Ovary (tissue), 3 donors: ENCODE data around the gene CCR4.
"Not testable (repeated sequence)": the region's sequence is repeated elsewhere in the genome, so short reads cannot be mapped to it uniquely, and the experiment has no call there.

Experiments used
- CTCF ChIP-seq, 3 donors: fragments of 450-650 bp in 2 of 3; fragments of 200-600 bp in 1 of 3; IDR thresholded peaks; one replicate each; pipeline versions ENCODE4 v1.5.1 to v1.8.0; 2016 to 2022; ENCODE audit warnings: antibody characterized with exemption in 3 of 3, mild to moderate bottlenecking in 1 of 3
- POLR2A ChIP-seq: fragments of 450-650 bp; IDR thresholded peaks from one replicate; pipeline ENCODE4 v1.6.1; 2017; ENCODE audit warnings: antibody characterized with exemption, mild to moderate bottlenecking, moderate library complexity
- donor health status: DM: no; HTN: no; CAD: no.

DNA sequence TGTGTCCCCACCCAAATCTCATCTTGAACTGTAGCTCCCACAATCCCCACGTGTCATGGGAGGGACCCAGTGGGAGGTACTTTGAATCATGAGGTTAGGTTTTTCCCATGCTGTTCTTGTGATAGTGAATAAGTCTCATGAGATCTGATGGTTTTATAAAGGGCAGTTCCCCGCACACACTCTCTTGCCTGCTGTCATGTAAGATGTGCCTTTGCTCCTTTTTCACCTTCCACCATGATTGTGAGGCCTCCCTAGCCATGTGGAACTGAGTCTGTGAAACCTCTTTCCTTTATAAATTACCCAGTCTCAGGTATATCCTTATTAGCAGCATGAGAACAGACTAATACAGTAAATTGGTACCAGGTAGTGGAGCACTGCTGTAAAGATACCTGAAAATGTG lies 13.3 kb downstream of the CCR4 start:
- not testable (repeated sequence) for TF ChIP-seq CTCF (IDR thresholded peaks at IDR 0.05); POLR2A
